Testis (tissue), 2 donors: ENCODE data around the gene IKZF5.

ENCODE experiments used
- CTCF ChIP-seq, 3 experiments: fragments of 450-650 bp in 2 of 3; fragments of 200-600 bp in 1 of 3; sonication (generic) in 1 of 3; IDR thresholded peaks; one replicate each; pipeline ENCODE4 v1.5.1; 2016 to 2019; ENCODE audit warnings: antibody characterized with exemption in 3 of 3, mild to moderate bottlenecking in 2 of 3, moderate library complexity in 1 of 3
- POLR2A ChIP-seq: fragments of 450-650 bp; IDR thresholded peaks from one replicate; pipeline ENCODE4 v1.6.1; 2017; ENCODE audit warnings: antibody characterized with exemption, mild to moderate bottlenecking, moderate library complexity

- TF ChIP-seq POLR2A (no peak), CTCF (IDR thresholded peaks at IDR 0.05) (no peak)
These were observed 10.7 kb upstream of the IKZF5 start for GRCh38 chr10:123019264-123019663.
